SK-N-SH (cell line): ENCODE results near the gene LSS. TPM values are rescaled to one million over a fixed set of nuclear protein-coding genes. Genes with fewer than 3 reads are reported as not detected.

Experiments
- CTCF ChIA-PET: fragments of 300-600, 350-600 bp; formaldehyde crosslinking; extraction: SDS; loops from one replicate; lab custom pipeline; 2021; lab: Yijun Ruan, JAX
- POLR2A ChIA-PET: fragments of 350-600 bp; sonication (Branson Sonifier 250); formaldehyde crosslinking; extraction: SDS; loops from one replicate; lab custom pipeline; 2020; ENCODE audit warnings: antibody characterized with exemption, inconsistent platforms; lab: Yijun Ruan, JAX
- DNase-seq: peaks from one replicate; pipeline ENCODE4 v3.0.0; 2012
- H2AFZ ChIP-seq: fragments of 200-600 bp; sonication (generic); 2 replicates; pipeline ENCODE4 v1.8.1; 2016; ENCODE audit warnings: antibody characterized with exemption, mild to moderate bottlenecking, low read depth
- H3F3A ChIP-seq: fragments of 200-600 bp; sonication (generic); replicated peaks from 2 replicates; pipeline ENCODE3; 2016; ENCODE audit warnings: antibody characterized with exemption, mild to moderate bottlenecking; ENCODE audit not compliant: insufficient read depth
- H3K27ac ChIP-seq, 2 experiments: fragments of 200-500 bp in 1 of 2; fragments of 200-600 bp in 1 of 2; sonication (Bioruptor generic) in 1 of 2; sonication (generic), shearing (Covaris generic) in 1 of 2; 2 replicates each; pipeline versions ENCODE4 v1.5.1 to v1.6.1; 2014 to 2016; ENCODE audit warnings: low read depth in 2 of 2, inconsistent platforms in 1 of 2, low read length in 1 of 2, mild to moderate bottlenecking in 1 of 2, mixed read lengths in 1 of 2
- H3K27me3 ChIP-seq: fragments of 200-600 bp; sonication (generic), shearing (Covaris generic); 2 replicates; pipeline ENCODE4 v1.6.1; 2016; ENCODE audit warnings: mixed run types; ENCODE audit not compliant: insufficient read depth
- H3K36me3 ChIP-seq, 2 experiments: fragments of 200-500 bp in 1 of 2; fragments of 200-600 bp in 1 of 2; sonication (Bioruptor generic) in 1 of 2; sonication (generic) in 1 of 2; replicated peaks in 1 of 2; 2 replicates each; pipeline versions ENCODE3 to v1.5.1; 2014 to 2016; ENCODE audit warnings: low read length in 1 of 2, mild to moderate bottlenecking in 1 of 2; ENCODE audit not compliant: insufficient read depth in 2 of 2, control insufficient read depth in 1 of 2
- H3K4me1 ChIP-seq, 2 experiments: fragments of 200-500 bp in 1 of 2; fragments of 200-600 bp in 1 of 2; sonication (Bioruptor generic) in 1 of 2; sonication (generic), shearing (Covaris generic) in 1 of 2; 2 replicates each; pipeline versions ENCODE4 v1.5.1 to v1.6.1; 2014 to 2016; ENCODE audit warnings: low read depth in 1 of 2, low read length in 1 of 2, mixed run types in 1 of 2; ENCODE audit not compliant: insufficient read depth in 2 of 2, control insufficient read depth in 1 of 2
- H3K4me2 ChIP-seq: fragments of 200-600 bp; sonication (generic), shearing (Covaris generic); 2 replicates; pipeline ENCODE4 v1.6.1; 2017; ENCODE audit warnings: mixed run types
- H3K4me3 ChIP-seq, 2 experiments: fragments of 200-500 bp in 1 of 2; fragments of 200-600 bp in 1 of 2; sonication (Bioruptor generic) in 1 of 2; sonication (generic), shearing (Covaris generic) in 1 of 2; 2 replicates each; pipeline versions ENCODE4 v1.5.1 to v1.8.1; 2014 to 2016; ENCODE audit warnings: low read depth in 2 of 2, inconsistent platforms in 1 of 2, low read length in 1 of 2, mild to moderate bottlenecking in 1 of 2, mixed read lengths in 1 of 2, moderate library complexity in 1 of 2
- H3K79me2 ChIP-seq: fragments of 200-600 bp; sonication (generic); 2 replicates; pipeline ENCODE4 v1.8.1; 2017; ENCODE audit warnings: mild to moderate bottlenecking; ENCODE audit not compliant: insufficient read depth
- H3K9ac ChIP-seq: fragments of 200-600 bp; sonication (generic); 2 replicates; pipeline ENCODE4 v1.6.1; 2017; ENCODE audit warnings: mixed run types
- H3K9me2 ChIP-seq: fragments of 200-600 bp; sonication (generic); 2 replicates; pipeline ENCODE4 v1.6.1; 2017; ENCODE audit warnings: mixed run types
- H3K9me3 ChIP-seq: fragments of 200-600 bp; sonication (generic); 2 replicates; pipeline ENCODE4 v1.6.1; 2017; ENCODE audit warnings: mixed run types, mild to moderate bottlenecking, moderate library complexity
- H4K20me1 ChIP-seq: fragments of 200-600 bp; sonication (generic); 2 replicates; pipeline ENCODE4 v1.6.1; 2017; ENCODE audit warnings: mild to moderate bottlenecking, mixed run types; ENCODE audit not compliant: insufficient read depth
- CTCF ChIP-seq: fragments of 200-600 bp; sonication (generic); IDR thresholded peaks from 2 replicates; pipeline ENCODE4 v1.6.1; 2017; ENCODE audit warnings: antibody characterized with exemption, mild to moderate bottlenecking, moderate library complexity
- ELF1 ChIP-seq: IDR thresholded peaks from 2 replicates; pipeline ENCODE4 v1.4.0; 2012
- EP300 ChIP-seq, 2 experiments: IDR thresholded peaks; 2 replicates each; pipeline versions ENCODE4 v1.4.0 to v1.6.1; 2012; ENCODE audit warnings: borderline replicate concordance in 1 of 2, low read depth in 1 of 2, low read length in 1 of 2
- FOXJ3 ChIP-seq: sonication (generic); formaldehyde crosslinking; IDR thresholded peaks from 2 replicates; pipeline ENCODE4 v1.5.1; 2020; ENCODE audit warnings: mild to moderate bottlenecking, missing genetic modification reagents
- NFIC ChIP-seq: IDR thresholded peaks from 2 replicates; pipeline ENCODE4 v1.4.0; 2012; ENCODE audit warnings: borderline replicate concordance
- PBX3 ChIP-seq: IDR thresholded peaks from 2 replicates; pipeline ENCODE4; 2012
- REST ChIP-seq: IDR thresholded peaks from 2 replicates; pipeline ENCODE4 v1.6.1; 2012; ENCODE audit warnings: mild to moderate bottlenecking, low read depth, low read length, moderate library complexity
- SMC3 ChIP-seq: IDR thresholded peaks from 2 replicates; pipeline ENCODE4 v1.6.1; 2012; ENCODE audit warnings: low read depth, low read length, improper control_type of control experiment
- TAF1 ChIP-seq: IDR thresholded peaks from 2 replicates; pipeline ENCODE4 v1.6.1; 2012; ENCODE audit warnings: low read depth, mild to moderate bottlenecking, low read length, moderate library complexity, borderline replicate concordance
- USF2 ChIP-seq: fragments of 150-350 bp; IDR thresholded peaks from 2 replicates; pipeline ENCODE4 v1.6.1; 2017; ENCODE audit warnings: antibody characterized with exemption, low read length, low read depth, borderline replicate concordance
- YY1 ChIP-seq: IDR thresholded peaks from 2 replicates; pipeline ENCODE4 v1.4.0; 2012; ENCODE audit warnings: low read depth, mild to moderate bottlenecking
- ZBTB33 ChIP-seq: IDR thresholded peaks from 2 replicates; pipeline ENCODE4 v1.4.0; 2012; ENCODE audit warnings: low read depth, borderline replicate concordance
- WGBS: methylation state at CpG from one replicate; pipeline ENCODE4 v1.1.6; 2017; ENCODE audit warnings: low lambda C conversion rate; 5-methylcytosine and 5-hydroxymethylcytosine counted together
- polyA plus RNA-seq, 3 experiments: library from polyadenylated mRNA; depleted of rRNA; stranded (reverse); fragments of >200 nt; gene quantifications; 2 replicates each; pipeline ENCODE4 v1.2.3, GENCODE V29; 2012

The LSS gene
- polyA plus RNA-seq, 1 of the 3 experiments (the other 2 are of a cell fraction), result 38.7 TPM

GRCh38 chr21:46253610-46254124 is 25.1 kb upstream of the LSS start:
- Histone ChIP-seq H3K79me2 (no peaks in the 10 kb centered on the region), H3K9me2 (no peaks in the 10 kb centered on the region), H4K20me1 (no peaks in the 10 kb centered on the region), H3K4me3 (no peak overlapping the region), H2AFZ (no peak overlapping the region), H3F3A (peaks cover 9% of the 10 kb centered on the region), H3K4me2 (no peak overlapping the region), H3K36me3 (peaks cover 70% of the 10 kb centered on the region in 2 experiments), H3K4me1 (no peaks in the 10 kb centered on the region), H3K9ac (no peak overlapping the region), H3K27me3 (no peaks in the 10 kb centered on the region), H3K9me3 (no peaks in the 10 kb centered on the region), H3K27ac (no peak overlapping the region)
- ChIA-PET CTCF (interaction anchor here (1.1 to 1.3 kb wide), 3 partner anchors 20 to 23 kb away, joined by 3 read pairs; no protein-coding TSS in a partner anchor), POLR2A (no interaction called here)
- DNase-seq, result no peak
- TF ChIP-seq ZBTB33 (no peak), EP300 (IDR thresholded peaks at IDR 0.05; ENCODE audit: borderline replicate concordance in 1 of 2, low read depth in 1 of 2, low read length in 1 of 2) (no peak), USF2 (no peak), ELF1 (no peak), NFIC (no peak), CTCF (no peak), TAF1 (no peak)
- WGBS, result 90% methylated on average over 8 of the region's 8 CpGs

GRCh38 chr21:46252840-46253239 is 24.3 kb upstream of the LSS start:
- Histone ChIP-seq H3K9ac (no peak overlapping the region), H4K20me1 (no peaks in the 10 kb centered on the region), H3K36me3 (peaks cover 70 to 71% of the 10 kb centered on the region in 2 experiments), H2AFZ (no peak overlapping the region), H3K9me2 (no peaks in the 10 kb centered on the region), H3K9me3 (no peaks in the 10 kb centered on the region), H3F3A (peaks cover 9% of the 10 kb centered on the region), H3K79me2 (no peaks in the 10 kb centered on the region), H3K4me2 (no peak overlapping the region), H3K27ac (no peak overlapping the region), H3K27me3 (no peaks in the 10 kb centered on the region), H3K4me3 (no peak overlapping the region), H3K4me1 (no peaks in the 10 kb centered on the region; a peak in 1 of 4 replicates)
- POLR2A ChIA-PET, result no interaction called here
- no peak for DNase-seq
- CTCF ChIA-PET, result interaction anchor here (1.6 kb wide), 1 partner anchor 109 kb away, joined by 3 read pairs; no protein-coding TSS in a partner anchor
- no peak for TF ChIP-seq REST
- no peak for TF ChIP-seq FOXJ3
- no peak for TF ChIP-seq PBX3
- no peak for TF ChIP-seq YY1
- no peak for TF ChIP-seq SMC3
- WGBS, result 95% methylated on average over 4 of the region's 4 CpGs
